Kidney tubule cell (primary cell): ENCODE measurements around the gene FARS2.
"Not testable (repeated sequence)": the region's sequence is repeated elsewhere in the genome, so short reads cannot be mapped to it uniquely, and the experiment has no call there.

ENCODE experiments used
- DNase-seq: peaks from one replicate; pipeline ENCODE4 v3.0.0-alpha.2; 2018; ENCODE audit warnings: low spot score

Gene FARS2

DNA sequence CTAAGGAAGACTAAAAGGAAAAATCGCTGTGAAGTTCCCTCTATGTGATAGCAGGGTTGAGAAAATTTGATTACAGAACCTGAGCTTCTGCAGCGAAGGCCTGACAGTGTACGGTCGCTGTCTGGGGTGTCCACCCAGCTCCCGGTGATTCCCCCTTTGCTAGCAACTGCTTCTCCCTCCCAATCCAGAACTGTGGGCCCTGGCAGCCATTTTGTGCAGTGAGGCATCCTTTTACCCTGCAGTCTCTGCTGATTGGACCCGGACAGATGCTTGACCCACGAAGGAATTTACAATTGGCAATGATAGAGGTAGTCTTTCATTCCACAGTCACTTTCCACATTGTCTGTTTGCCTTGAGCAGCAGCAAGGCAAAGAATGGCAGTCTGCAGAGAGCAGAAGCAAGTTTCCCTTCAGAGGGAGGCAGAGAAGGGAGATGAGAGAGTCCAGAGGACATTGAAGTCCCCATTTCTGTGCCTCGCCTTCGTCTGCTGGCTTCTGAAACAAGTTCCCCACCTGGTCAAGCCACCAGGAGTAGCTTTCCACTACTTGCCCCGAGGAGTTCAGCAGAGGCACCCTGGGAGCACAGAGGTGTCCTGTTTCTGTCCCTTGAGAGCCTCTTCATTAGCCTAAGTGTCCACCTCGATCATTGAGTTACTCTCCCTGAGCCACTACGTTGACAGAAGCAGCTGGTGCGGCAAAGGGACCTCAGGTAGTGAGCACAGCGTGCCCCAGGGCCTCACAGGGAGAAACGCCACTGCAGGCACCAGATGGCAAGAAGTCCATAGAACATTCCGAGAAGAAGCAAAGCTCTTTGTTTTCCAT, 375.1 kb downstream of the FARS2 start:
- DNase-seq: no peak

GRCh38 chr6:5637714-5638113, 376.4 kb downstream of the FARS2 start:
- no peak for DNase-seq

DNA sequence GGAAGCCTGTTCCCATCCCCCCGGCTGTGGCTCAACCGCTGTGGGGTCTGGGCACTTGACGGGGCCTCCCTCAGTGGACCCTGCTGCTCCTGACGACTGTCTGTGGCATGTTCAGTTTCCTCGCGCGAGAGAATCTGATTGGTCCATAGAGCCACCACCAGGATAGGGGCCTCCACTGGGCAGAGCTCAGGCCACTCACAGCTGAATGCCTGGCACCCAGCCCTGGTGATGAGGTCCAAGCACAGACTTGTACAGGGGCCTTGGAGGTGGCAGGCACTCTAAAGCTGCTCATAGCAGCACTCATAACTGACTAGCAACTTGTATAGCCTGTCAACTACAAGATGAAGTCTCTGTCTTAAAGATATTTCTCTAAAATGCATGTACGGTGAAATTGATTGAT, 377.4 kb downstream of the FARS2 start:
- DNase-seq: no peak

DNA sequence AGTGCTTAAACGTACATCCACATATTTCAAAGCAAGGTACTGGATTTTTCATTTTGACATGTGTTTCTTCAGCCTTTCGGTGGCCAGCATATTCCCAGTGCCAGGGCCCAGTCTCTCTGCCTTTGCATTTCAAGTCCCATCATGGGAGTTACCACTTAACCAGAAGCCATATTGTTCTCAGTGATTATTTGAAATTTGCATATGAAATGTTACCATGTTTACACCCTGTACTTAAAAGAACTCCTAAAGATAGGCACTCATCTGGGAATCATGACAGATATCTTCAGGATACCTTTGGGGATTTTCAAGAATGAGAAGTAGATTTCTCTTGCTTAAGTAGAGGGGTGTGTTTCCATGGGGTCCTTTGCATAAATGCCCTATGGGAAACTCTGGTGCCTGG, 377.9 kb downstream of the FARS2 start:
- no peak for DNase-seq

DNA sequence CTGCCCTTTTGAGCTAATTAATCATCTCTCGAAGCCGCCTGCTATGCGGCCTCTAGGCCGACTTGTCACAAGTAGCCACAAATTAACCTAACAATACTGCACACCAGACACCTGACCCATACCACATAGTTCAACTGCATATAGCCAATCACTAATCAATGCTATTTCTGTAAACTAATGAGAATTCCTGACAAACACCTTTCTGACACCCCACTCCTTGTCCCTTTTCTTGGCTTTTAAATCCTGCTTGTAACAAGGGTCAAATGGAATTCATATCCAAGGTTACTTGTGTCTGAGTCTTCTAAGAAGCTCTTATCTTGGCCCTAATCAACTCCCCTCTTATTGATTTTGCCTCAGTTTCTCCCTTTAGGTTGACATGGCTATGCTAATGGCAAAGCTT, 379.3 kb downstream of the FARS2 start:
- no peak for DNase-seq

DNA sequence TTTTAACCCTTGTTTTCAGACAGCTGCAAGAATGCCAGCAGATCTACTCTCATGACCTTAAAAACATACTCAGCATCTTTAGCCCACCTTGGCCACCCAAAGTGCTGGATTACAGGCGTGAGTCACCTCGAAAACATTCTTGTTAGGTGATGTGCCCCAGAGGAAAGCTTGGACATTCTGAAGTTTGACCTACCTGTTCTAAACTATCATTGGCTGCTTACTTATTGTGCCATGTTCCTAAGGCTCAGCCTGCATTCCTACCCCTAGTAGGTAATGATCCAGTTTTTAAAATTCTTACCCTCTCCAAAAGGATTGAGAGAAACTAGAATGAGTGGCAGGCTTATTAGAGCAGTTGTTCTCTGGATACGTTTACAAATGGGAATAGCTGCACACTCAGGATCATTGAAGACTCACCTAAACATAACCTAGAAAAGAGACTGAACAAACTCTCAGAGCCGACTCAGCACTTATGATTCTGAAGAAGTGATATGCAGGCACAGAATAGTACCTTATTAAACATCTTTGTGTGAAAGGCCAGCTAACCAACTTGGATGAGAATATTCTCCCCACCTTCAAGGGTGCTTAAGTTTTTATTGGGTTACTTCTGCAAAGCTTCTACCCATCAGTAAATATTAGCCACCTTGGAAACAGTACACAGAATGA, 383.3 kb downstream of the FARS2 start:
- DNase-seq: peak; percentile 67

- no peak for DNase-seq
These were observed 384.3 kb downstream of the FARS2 start for GRCh38 chr6:5645328-5646290.

GRCh38 chr6:5652406-5653137, 391.3 kb downstream of the FARS2 start:
- DNase-seq: no peak

- DNase-seq: no peak
These were observed 392.5 kb downstream of the FARS2 start for GRCh38 chr6:5653801-5654200.

- peak; percentile 5 for DNase-seq
These were observed 394.9 kb downstream of the FARS2 start for GRCh38 chr6:5656226-5656625.

DNA sequence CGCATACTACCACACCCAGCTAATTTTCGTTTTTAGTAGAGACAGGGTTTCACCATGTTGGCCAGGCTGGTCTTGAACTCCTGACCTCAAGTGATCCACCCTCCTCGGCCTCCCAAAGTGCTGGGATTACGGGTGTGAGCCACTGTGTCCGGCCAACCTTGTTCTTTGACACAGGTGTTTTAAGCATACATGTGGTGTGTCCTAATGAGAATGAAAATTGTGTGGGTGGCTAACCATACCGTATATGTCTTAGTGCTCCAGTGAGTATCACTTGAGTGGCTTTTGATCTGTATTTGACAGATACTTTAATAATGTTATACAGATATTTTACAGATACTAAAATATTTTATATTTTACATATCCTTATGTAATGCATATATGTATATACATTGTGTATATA, 395.4 kb downstream of the FARS2 start:
- not testable (repeated sequence) for DNase-seq

DNA sequence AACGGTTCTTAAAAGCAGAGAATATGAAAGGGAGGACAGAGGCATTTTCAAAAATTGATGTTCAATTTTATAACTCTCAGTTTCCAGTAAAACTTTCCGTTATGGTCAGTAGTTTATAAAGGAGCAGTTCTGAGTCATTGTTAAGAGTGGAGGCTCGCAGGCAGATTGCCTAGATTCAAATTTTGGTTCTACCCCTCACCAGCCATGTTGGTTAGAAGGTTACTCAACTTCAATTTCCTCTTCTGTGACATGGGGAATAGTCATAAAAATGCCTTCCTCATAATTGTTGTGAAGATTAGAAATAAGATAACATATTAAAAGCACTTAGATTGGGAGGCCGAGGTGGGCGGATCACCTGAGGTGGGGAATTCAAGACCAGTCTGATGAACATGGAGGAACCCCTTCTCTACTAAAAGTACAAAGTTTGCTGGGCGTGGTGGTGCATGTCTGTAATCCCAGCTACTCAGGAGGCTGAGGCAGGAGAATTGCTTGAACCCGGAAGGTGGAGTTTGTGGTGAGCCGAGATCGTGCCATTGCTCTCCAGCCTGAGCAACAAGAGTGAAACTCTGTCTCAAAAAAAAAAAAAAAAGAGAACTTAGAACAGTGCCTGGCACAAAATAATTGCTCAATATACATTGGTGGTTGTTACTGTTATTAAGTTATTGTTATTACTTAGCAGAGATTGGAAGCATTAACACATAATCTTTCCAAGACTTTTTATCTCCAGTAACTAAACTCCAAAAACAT, 396.5 kb downstream of the FARS2 start:
- no peak for DNase-seq

- DNase-seq: no peak
These were observed 398.2 kb downstream of the FARS2 start for GRCh38 chr6:5659467-5659866.

DNA sequence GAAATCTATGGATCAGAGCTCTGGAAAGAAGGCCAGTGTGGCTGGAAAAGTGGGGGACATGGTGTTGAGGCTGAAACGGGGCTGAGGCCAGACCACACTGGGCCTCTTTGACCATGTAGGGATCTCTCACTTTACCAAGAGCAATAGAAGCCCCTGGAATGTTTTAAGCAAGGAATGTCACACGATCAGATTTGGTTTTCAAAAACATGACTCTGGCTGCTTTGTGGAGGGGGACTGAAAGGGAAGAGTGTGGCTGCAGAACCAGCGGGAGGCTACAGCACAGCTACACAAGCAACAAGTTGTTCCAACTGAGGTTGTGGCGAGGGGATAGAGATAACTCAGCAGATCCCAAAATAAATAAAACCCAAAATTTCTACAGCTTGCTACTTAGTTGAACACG, 399.5 kb downstream of the FARS2 start:
- no peak for DNase-seq

DNA sequence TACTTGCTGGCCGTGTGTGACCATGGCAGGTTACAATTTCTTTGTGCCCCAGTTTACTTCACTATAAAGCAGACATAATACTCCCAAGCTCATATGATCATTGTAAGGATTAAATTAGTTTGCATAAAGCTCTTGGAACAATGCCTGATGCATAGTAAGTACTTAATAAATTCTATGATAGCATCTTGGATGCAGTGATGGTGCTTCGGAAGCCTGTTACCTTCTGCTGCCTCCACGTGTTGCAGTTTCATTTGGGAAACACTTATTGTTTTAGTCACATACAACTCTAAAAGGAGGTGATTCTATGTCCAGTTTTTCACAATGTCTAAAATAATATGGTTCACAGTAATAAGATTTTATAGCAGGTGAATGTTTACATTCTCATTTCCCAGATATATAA, 401.5 kb downstream of the FARS2 start:
- DNase-seq: no peak

GRCh38 chr6:5663259-5663658, 401.9 kb downstream of the FARS2 start:
- no peak for DNase-seq

GRCh38 chr6:5663739-5664138, 402.4 kb downstream of the FARS2 start:
- DNase-seq: no peak

DNA sequence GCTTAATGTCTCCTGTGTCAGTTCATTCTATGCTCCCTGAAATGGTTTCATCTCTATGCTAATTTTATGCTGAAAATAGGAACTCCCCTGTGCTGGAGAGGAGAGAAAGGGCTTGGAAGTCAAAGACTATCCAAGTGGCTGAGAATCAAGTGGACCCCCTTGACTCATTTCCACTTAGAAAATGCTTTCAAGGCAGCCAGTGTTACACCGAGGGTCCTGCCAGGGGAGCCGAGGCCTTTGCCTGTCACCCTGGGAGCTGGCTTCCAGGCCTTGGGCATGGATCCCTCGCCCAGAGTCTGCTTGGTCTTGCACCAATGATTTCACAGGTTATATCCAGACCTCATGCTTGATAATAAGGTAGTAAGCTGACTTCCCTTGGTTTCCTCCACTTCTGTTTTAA, 402.8 kb downstream of the FARS2 start:
- no peak for DNase-seq

GRCh38 chr6:5665173-5665572, 403.9 kb downstream of the FARS2 start:
- DNase-seq: no peak

GRCh38 chr6:5665667-5666066, 404.4 kb downstream of the FARS2 start:
- DNase-seq: no peak

GRCh38 chr6:5666695-5667094, 405.4 kb downstream of the FARS2 start:
- DNase-seq: no peak
